ENCODE measurements around the gene CLCN1. TPM values are rescaled to one million over a fixed set of nuclear protein-coding genes. Genes with fewer than 3 reads are reported as not detected.

Gene CLCN1
- total RNA-seq, 2 experiments from 2014 or later = not detected

DNA sequence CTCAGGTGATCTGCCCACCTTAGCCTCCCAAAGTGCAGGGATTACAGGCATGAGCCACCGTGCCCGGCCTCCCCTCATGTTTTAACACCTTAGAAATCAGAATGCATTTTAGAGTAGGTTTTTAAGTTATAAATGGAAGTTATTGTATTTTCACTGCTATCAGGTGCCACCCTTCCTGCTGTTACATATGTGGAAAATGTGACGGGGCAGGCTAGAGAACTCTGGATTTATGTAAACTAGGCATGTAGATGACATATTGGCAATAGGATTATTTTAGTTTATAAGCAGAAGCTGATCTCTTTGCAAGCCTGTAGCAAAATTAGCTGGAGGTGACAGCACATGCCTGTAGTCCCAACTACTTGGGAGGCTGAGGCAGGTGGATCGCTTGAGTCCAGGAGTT lies 25.6 kb upstream of the CLCN1 start:
- TF ChIP-seq, protein P1, sequence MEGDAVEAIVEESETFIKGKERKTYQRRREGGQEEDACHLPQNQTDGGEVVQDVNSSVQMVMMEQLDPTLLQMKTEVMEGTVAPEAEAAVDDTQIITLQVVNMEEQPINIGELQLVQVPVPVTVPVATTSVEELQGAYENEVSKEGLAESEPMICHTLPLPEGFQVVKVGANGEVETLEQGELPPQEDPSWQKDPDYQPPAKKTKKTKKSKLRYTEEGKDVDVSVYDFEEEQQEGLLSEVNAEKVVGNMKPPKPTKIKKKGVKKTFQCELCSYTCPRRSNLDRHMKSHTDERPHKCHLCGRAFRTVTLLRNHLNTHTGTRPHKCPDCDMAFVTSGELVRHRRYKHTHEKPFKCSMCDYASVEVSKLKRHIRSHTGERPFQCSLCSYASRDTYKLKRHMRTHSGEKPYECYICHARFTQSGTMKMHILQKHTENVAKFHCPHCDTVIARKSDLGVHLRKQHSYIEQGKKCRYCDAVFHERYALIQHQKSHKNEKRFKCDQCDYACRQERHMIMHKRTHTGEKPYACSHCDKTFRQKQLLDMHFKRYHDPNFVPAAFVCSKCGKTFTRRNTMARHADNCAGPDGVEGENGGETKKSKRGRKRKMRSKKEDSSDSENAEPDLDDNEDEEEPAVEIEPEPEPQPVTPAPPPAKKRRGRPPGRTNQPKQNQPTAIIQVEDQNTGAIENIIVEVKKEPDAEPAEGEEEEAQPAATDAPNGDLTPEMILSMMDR (conservative IDR thresholded peaks at IDR 0.05; ENCODE audit: low read length) = no peak
- TF ChIP-seq EZH2phosphoT487 (IDR thresholded peaks at IDR 0.05; ENCODE audit: borderline replicate concordance, low read depth, low read length) = no peak
- Histone ChIP-seq H3K36me3 (ENCODE audit: insufficient read depth, low read length) (peaks cover 68% of the 10 kb centered on the region), H3K79me2 (ENCODE audit: insufficient read depth, low read depth, low read length) (peaks cover 36% of the 10 kb centered on the region), H4K20me1 (ENCODE audit: insufficient read depth, low read length) (peaks cover 6% of the 10 kb centered on the region; the same call in 1 of the 2 replicates), H3K9me2 (ENCODE audit: insufficient read depth, low read length) (no peaks in the 10 kb centered on the region), H2AFZ (ENCODE audit: low read length) (no peak overlapping the region), H3K4me1 (ENCODE audit: insufficient read depth, low read length, poor library complexity, severe bottlenecking) (peaks cover 23% of the 10 kb centered on the region), H3K4me3 (ENCODE audit: low read depth, low read length, poor library complexity, severe bottlenecking) (peak overlapping the region; percentile 95), H3K27ac (ENCODE audit: low read depth, low read length, poor library complexity, severe bottlenecking) (no peak overlapping the region), H3K9me3 (ENCODE audit: low read length) (0 out of 2 replicates have a peak, but pooled peaks cover 5% of the 10 kb centered on the region), H3K4me2 (ENCODE audit: low read length) (peak overlapping the region; percentile 88)
- ChIA-PET POLR2A (interaction anchor here (0.7 to 1.7 kb wide), 7 partner anchors 9 to 549 kb away, joined by 3 to 7 read pairs (median 5); no protein-coding TSS in a partner anchor), CTCF (ENCODE audit: unreplicated experiment) (interaction anchor here (0.7 kb wide), 1 partner anchor 9 kb away, joined by 3 read pairs; no protein-coding TSS in a partner anchor)
- DNase-seq (ENCODE audit: low spot score) = no peak
- BruUV-seq (replicated peaks) = no TSS peak
- intact Hi-C loops (cut with micrococcal nuclease; ENCODE audit: unreplicated experiment) = no loop called here

DNA sequence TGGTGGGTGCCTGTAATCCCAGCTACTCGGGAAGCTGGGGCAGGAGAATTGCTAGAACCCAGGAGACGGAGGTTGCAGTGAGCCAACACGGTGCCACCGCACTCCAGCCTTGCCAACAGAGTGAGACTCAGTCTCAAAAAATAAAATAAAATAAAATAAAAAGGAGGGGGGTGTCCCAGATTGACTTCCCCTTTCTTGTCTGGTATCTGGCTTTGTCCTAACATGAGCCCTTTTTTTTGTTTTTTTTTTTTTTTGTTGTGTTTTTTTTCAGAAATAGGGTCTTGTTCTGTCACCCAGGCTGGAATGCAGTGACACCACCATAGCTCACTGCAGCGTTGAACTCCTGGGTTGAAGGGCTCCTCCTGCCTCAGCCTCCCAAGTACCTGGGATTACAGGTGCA lies 23.0 kb upstream of the CLCN1 start:
- Histone ChIP-seq H3K36me3 (ENCODE audit: insufficient read depth, low read length) (peaks cover 93% of the 10 kb centered on the region), H4K20me1 (ENCODE audit: insufficient read depth, low read length) (peaks cover 11% of the 10 kb centered on the region; the same call in 1 of the 2 replicates), H3K79me2 (ENCODE audit: insufficient read depth, low read depth, low read length) (peaks cover 42% of the 10 kb centered on the region), H3K4me3 (ENCODE audit: low read depth, low read length, poor library complexity, severe bottlenecking) (no peak overlapping the region), H3K9me3 (ENCODE audit: low read length) (no peaks in the 10 kb centered on the region), H3K4me1 (ENCODE audit: insufficient read depth, low read length, poor library complexity, severe bottlenecking) (peaks cover 30% of the 10 kb centered on the region), H2AFZ (ENCODE audit: low read length) (no peak overlapping the region), H3K9me2 (ENCODE audit: insufficient read depth, low read length) (no peaks in the 10 kb centered on the region), H3K27ac (ENCODE audit: low read depth, low read length, poor library complexity, severe bottlenecking) (no peak overlapping the region), H3K4me2 (ENCODE audit: low read length) (no peak overlapping the region)
- DNase-seq (ENCODE audit: low spot score) = no peak
- ChIA-PET CTCF (ENCODE audit: unreplicated experiment) (no interaction called here), POLR2A (interaction anchor here (0.7 to 2.7 kb wide), 6 partner anchors 8 to 69 kb away, joined by 3 to 12 read pairs (median 5); partner anchors contain the start of gene GSTK1)
- TF ChIP-seq, protein P1 (conservative IDR thresholded peaks at IDR 0.05; ENCODE audit: low read length) = no peak
- TF ChIP-seq EZH2phosphoT487 (IDR thresholded peaks at IDR 0.05; ENCODE audit: borderline replicate concordance, low read depth, low read length) = no peak
- intact Hi-C loops (cut with micrococcal nuclease; ENCODE audit: unreplicated experiment) = no loop called here
- no TSS peak for BruUV-seq (replicated peaks)

DNA sequence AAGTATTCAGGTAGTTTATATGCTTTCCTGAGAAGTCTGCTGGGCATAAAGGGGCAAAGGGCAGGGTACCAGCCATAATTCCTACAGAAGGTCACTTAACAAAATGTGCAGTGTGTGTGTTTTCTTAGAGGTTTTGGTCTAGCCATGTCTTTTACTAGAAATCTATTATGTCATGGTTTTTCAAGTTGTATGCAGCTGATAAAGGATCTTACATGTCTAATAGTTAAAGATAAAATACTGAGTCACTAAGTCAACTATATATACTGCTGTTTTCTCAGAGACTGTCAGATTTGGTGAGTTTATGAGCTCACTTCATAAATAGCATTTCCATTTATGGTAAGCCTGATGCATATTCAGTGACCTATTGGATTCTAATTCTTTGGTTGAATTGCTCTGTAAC lies 20.0 kb upstream of the CLCN1 start:
- Histone ChIP-seq H2AFZ (ENCODE audit: low read length) (no peak overlapping the region), H3K36me3 (ENCODE audit: insufficient read depth, low read length) (peaks cover 99% of the 10 kb centered on the region), H4K20me1 (ENCODE audit: insufficient read depth, low read length) (peaks cover 5% of the 10 kb centered on the region; the same call in 1 of the 2 replicates), H3K27ac (ENCODE audit: low read depth, low read length, poor library complexity, severe bottlenecking) (no peak overlapping the region), H3K4me3 (ENCODE audit: low read depth, low read length, poor library complexity, severe bottlenecking) (no peak overlapping the region), H3K9me2 (ENCODE audit: insufficient read depth, low read length) (no peaks in the 10 kb centered on the region), H3K4me1 (ENCODE audit: insufficient read depth, low read length, poor library complexity, severe bottlenecking) (peaks cover 14% of the 10 kb centered on the region), H3K9me3 (ENCODE audit: low read length) (no peaks in the 10 kb centered on the region), H3K4me2 (ENCODE audit: low read length) (no peak overlapping the region), H3K79me2 (ENCODE audit: insufficient read depth, low read depth, low read length) (peaks cover 17% of the 10 kb centered on the region)
- intact Hi-C loops (cut with micrococcal nuclease; ENCODE audit: unreplicated experiment) = no loop called here
- TF ChIP-seq EZH2phosphoT487 (IDR thresholded peaks at IDR 0.05; ENCODE audit: borderline replicate concordance, low read depth, low read length) = no peak
- TF ChIP-seq, protein P1 (conservative IDR thresholded peaks at IDR 0.05; ENCODE audit: low read length) = no peak
- POLR2A ChIA-PET = interaction anchor here (0.6 to 2.1 kb wide), 7 partner anchors 8 to 438 kb away, joined by 3 to 12 read pairs (median 5); partner anchors contain the start of genes CASP2 and GSTK1
- no TSS peak for BruUV-seq (replicated peaks)
- CTCF ChIA-PET (ENCODE audit: unreplicated experiment) = no interaction called here
- DNase-seq (ENCODE audit: low spot score) = no peak

Data from OCI-LY7 (cell line).